Esophagus muscularis mucosa (tissue), 4 donors: Measurements from ENCODE around the gene GMCL1. TPM values are rescaled to one million over a fixed set of nuclear protein-coding genes. Genes with fewer than 3 reads are reported as not detected.

Experiments used
- DNase-seq: peaks from one replicate; pipeline ENCODE4 v3.0.0-alpha.2; 2017; ENCODE audit errors: extremely low spot score
- H3K27ac ChIP-seq, 4 donors: fragments of 200-600 bp; sonication (generic); replicated peaks in 1 of 4; 1 replicate in 3 of 4; 2 replicates in 1 of 4; pipeline ENCODE4 v1.5.1; 2016 to 2019; ENCODE audit warnings: mild to moderate bottlenecking in 1 of 4
- H3K27me3 ChIP-seq, 4 donors: fragments of 200-600 bp; sonication (generic); one replicate each; pipeline versions ENCODE4 v1.5.1 to v1.6.0; 2016 to 2019
- H3K36me3 ChIP-seq, 4 donors: fragments of 200-600 bp; sonication (generic); one replicate each; pipeline ENCODE4 v1.5.1; 2016 to 2019
- H3K4me1 ChIP-seq, 4 donors: fragments of 200-600 bp; sonication (generic); one replicate each; pipeline ENCODE4 v1.5.1; 2016 to 2019
- H3K4me3 ChIP-seq, 4 donors: fragments of 200-600 bp; sonication (generic); 1 replicate in 2 of 4; 2 replicates in 2 of 4; pipeline ENCODE4 v1.5.1; 2016 to 2019; ENCODE audit warnings: mild to moderate bottlenecking in 4 of 4, moderate library complexity in 1 of 4
- H3K9me3 ChIP-seq, 4 donors: fragments of 200-600 bp; sonication (generic); 1 replicate in 3 of 4; 2 replicates in 1 of 4; pipeline ENCODE4 v1.5.1; 2016 to 2019
- CTCF ChIP-seq, 3 experiments: fragments of 200-600 bp in 2 of 3; fragments of 450-650 bp in 1 of 3; sonication (generic) in 2 of 3; IDR thresholded peaks; one replicate each; pipeline ENCODE4 v1.5.1; 2017 to 2019; ENCODE audit warnings: antibody characterized with exemption in 3 of 3, mild to moderate bottlenecking in 2 of 3, moderate library complexity in 1 of 3
- EP300 ChIP-seq: sonication (generic); formaldehyde crosslinking; IDR thresholded peaks from one replicate; pipeline ENCODE4 v1.6.1; 2017; ENCODE audit warnings: antibody characterized with exemption
- POLR2A ChIP-seq: fragments of 450-650 bp; IDR thresholded peaks from one replicate; pipeline ENCODE4 v1.6.1; 2017; ENCODE audit warnings: antibody characterized with exemption, moderate library complexity, mild to moderate bottlenecking, low read depth
- POLR2AphosphoS5 ChIP-seq, 2 donors: sonication (generic); formaldehyde crosslinking; IDR thresholded peaks; one replicate each; pipeline ENCODE4 v1.6.1; 2017; ENCODE audit warnings: antibody characterized with exemption in 2 of 2
- WGBS: methylation state at CpG from one replicate; pipeline ENCODE4 v1.1.5; 2018; 5-methylcytosine and 5-hydroxymethylcytosine counted together
- intact Hi-C: fragments of 100-400 bp; cut with DNase I; formaldehyde crosslinking; loops from one replicate; pipeline ENCODE4 v1.15.1; 2023
- total RNA-seq, 4 donors: library from RNA; depleted of rRNA; stranded (reverse); fragments of >200 nt; gene quantifications; one replicate each; pipeline versions ENCODE4 v1.1.0 to v1.2.1, GENCODE V29; 2016

Gene GMCL1
- total RNA-seq, 4 donors from 2014 or later: 9.5 to 13.7 (median 10.3) TPM

DNA sequence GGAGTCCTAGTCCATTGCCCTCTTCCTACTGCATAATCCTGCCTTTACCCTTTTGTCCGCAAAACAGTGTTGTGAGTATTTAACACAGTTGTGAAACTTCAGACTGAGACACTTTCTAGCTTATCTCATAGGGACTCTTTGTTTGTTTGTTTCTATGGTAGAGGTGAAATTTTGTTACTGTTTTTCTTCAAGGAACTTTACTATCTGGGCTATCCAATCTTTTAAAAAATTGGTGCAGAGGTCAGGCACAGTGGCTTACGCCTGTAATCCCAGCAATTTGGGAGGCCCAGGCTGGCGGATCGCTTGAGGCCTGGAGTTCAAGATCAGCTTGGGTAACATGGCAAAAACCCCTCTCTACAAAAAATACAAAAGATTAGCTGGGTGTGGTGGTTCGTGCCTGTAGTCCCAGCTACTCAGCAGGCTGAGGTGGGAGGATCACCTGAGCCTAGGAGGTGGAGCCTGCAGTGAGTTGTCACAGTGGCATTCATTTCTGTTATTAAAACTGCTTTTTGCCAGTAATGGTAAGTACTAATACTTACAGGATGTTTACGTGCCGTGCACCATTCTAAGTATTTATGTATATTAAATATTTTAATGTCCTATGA is 18.8 kb downstream of the GMCL1 start:
- Histone ChIP-seq H3K36me3 (peaks cover 17 to 87% (median 40%) of the 10 kb centered on the region in 4 donors), H3K4me3 (no peak overlapping the region), H3K27me3 (no peaks in the 10 kb centered on the region), H3K9me3 (no peaks in the 10 kb centered on the region), H3K27ac (no peak overlapping the region), H3K4me1 (no peaks in the 10 kb centered on the region)
- intact Hi-C loops: no loop called here
- DNase-seq: no peak
- no peak for TF ChIP-seq EP300
- TF ChIP-seq POLR2AphosphoS5 (IDR thresholded peaks at IDR 0.05): no peak
- TF ChIP-seq CTCF (IDR thresholded peaks at IDR 0.05): no peak
- no peak for TF ChIP-seq POLR2A
- WGBS: 95% methylated on average over 7 of the region's 7 CpGs

DNA sequence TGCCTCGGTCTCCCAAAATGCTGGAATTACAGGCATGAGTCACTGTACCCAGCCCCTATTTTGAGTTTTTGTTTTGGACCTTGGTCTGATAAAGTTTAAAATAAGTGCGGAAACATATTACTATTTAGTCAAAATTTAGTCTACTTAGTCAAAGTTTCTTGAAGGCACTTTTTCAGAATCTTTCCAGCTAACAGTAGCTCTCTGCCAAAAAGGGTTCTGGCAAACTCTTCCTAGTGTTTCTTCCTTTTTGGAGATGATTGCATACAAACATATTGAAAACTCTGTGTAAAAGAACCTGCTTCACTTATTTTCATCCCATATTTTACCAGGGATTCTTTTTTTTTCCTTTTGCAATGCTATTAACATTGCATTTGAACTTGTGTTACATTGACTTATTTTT is 28.8 kb downstream of the GMCL1 start:
- Histone ChIP-seq H3K9me3 (no peaks in the 10 kb centered on the region), H3K4me1 (no peaks in the 10 kb centered on the region), H3K27me3 (no peaks in the 10 kb centered on the region), H3K27ac (no peak overlapping the region), H3K36me3 (peaks cover 0 to 37% (median 8%) of the 10 kb centered on the region in 4 donors), H3K4me3 (no peak overlapping the region)
- no peak for DNase-seq
- WGBS: 100% methylated on average over 2 of the region's 2 CpGs
- intact Hi-C loops: no loop called here
- no peak for TF ChIP-seq POLR2AphosphoS5 (IDR thresholded peaks at IDR 0.05)
- no peak for TF ChIP-seq EP300
- TF ChIP-seq CTCF (IDR thresholded peaks at IDR 0.05): no peak

DNA sequence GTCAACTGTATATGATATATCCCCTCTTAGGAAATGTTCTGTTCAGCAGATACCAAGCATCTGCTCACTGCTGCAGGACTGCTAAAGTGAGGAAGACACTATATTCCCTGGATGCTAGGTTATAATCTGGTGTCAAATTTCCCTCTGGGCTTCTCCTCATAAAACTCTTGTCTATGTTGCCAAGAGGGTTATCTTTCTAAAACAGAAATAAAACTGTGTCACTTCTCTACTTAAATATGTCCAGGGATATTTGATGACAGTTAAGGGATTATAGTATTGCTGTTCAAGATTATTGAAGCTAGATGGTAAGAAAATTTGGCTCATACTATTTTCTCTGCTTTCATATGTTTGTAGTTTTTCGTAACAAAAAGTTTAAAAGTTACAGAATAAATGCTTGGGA is 33.8 kb downstream of the GMCL1 start:
- 90% methylated on average over 1 of the region's 1 CpG for WGBS
- Histone ChIP-seq H3K27ac (no peak overlapping the region), H3K4me3 (no peak overlapping the region), H3K36me3 (peaks cover 27 to 64% (median 43%) of the 10 kb centered on the region in 4 donors), H3K27me3 (no peaks in the 10 kb centered on the region), H3K4me1 (no peaks in the 10 kb centered on the region), H3K9me3 (no peaks in the 10 kb centered on the region)
- intact Hi-C loops: no loop called here
- DNase-seq: no peak
- no peak for TF ChIP-seq POLR2AphosphoS5 (IDR thresholded peaks at IDR 0.05)
- TF ChIP-seq CTCF (IDR thresholded peaks at IDR 0.05): no peak

GRCh38 chr2:69888451-69888850 is 59.0 kb downstream of the GMCL1 start:
- Histone ChIP-seq H3K4me3 (no peak overlapping the region), H3K36me3 (no peaks in the 10 kb centered on the region), H3K4me1 (peaks cover 0 to 4% (median 2%) of the 10 kb centered on the region in 4 donors), H3K27ac (no peak overlapping the region), H3K9me3 (peaks cover 0 to 4% (median 0%) of the 10 kb centered on the region in 4 donors), H3K27me3 (no peaks in the 10 kb centered on the region)
- no peak for DNase-seq
- intact Hi-C loops: no loop called here
- WGBS: 97% methylated on average over 4 of the region's 4 CpGs
- TF ChIP-seq CTCF (IDR thresholded peaks at IDR 0.05): no peak
- TF ChIP-seq EP300: no peak
- TF ChIP-seq POLR2AphosphoS5 (IDR thresholded peaks at IDR 0.05): no peak
- no peak for TF ChIP-seq POLR2A

DNA sequence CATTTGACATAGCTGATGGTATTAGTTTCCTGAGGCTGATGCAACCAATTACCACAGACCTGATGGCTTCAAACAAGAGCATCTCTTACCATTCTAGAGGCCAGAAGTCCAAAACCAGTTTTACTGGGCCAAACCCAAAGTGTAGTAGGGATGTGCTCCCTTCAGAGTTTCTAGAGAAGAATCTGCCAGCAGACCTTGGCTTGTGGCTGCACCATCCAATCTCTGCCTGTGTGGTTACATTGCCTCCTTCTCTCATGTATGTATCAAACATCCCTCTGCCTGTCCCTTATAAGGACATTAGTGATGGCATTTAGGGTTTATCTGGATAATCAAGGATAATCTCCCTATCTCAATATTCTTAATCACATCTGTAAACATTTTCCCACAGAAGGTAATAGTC is 59.8 kb downstream of the GMCL1 start:
- intact Hi-C loops: no loop called here
- Histone ChIP-seq H3K9me3 (peaks cover 0 to 4% (median 0%) of the 10 kb centered on the region in 4 donors), H3K27me3 (no peaks in the 10 kb centered on the region), H3K4me1 (peaks cover 0 to 6% (median 3%) of the 10 kb centered on the region in 4 donors), H3K27ac (no peak overlapping the region), H3K36me3 (no peaks in the 10 kb centered on the region), H3K4me3 (no peak overlapping the region)
- DNase-seq: no peak
- no peak for TF ChIP-seq CTCF (IDR thresholded peaks at IDR 0.05)
- TF ChIP-seq POLR2AphosphoS5 (IDR thresholded peaks at IDR 0.05): no peak
- no peak for TF ChIP-seq EP300
- TF ChIP-seq POLR2A: no peak
